Gastrocnemius medialis (tissue), 4 donors: ENCODE measurements around the gene CD7.

Experiments used
- CTCF ChIP-seq, 5 experiments: fragments of 450-650 bp in 3 of 5; fragments of 200-600 bp in 2 of 5; sonication (generic) in 2 of 5; IDR thresholded peaks in 4 of 5; conservative IDR thresholded peaks in 1 of 5; 1 replicate in 4 of 5; 2 replicates in 1 of 5; pipeline ENCODE4 v1.5.1; 2016 to 2019; ENCODE audit warnings: antibody characterized with exemption in 5 of 5, mild to moderate bottlenecking in 3 of 5, moderate library complexity in 3 of 5
- POLR2A ChIP-seq, 2 donors: fragments of 450-650 bp; IDR thresholded peaks; one replicate each; pipeline ENCODE4 v1.6.1; 2017; ENCODE audit warnings: antibody characterized with exemption in 2 of 2, mild to moderate bottlenecking in 2 of 2, moderate library complexity in 2 of 2

- TF ChIP-seq POLR2A (IDR thresholded peaks at IDR 0.05) (no peak), CTCF (IDR thresholded peaks at IDR 0.05 in 4 of 5, conservative IDR thresholded peaks at IDR 0.05 in 1 of 5) (no peak)
Observed at GRCh38 chr17:82315703-82316358, 1.6 kb downstream of the CD7 start.
